Measurements from ENCODE around the gene PRKN. TPM values are rescaled to one million over a fixed set of nuclear protein-coding genes. Genes with fewer than 3 reads are reported as not detected.

Gene PRKN
- total and polyA plus RNA-seq, 2 donors (not counting 3 experiments of a cell fraction or from before 2014, with no cell fraction given), result 0.06 TPM; not detected in 1

- DNase-seq (ENCODE audit: low read depth, low spot score), result no peak
- Histone ChIP-seq H3K4me1 (ENCODE audit: control insufficient read depth, extremely low read depth, insufficient read depth, low read length) (no peaks in the 10 kb centered on the region), H3K9ac (replicated peaks; ENCODE audit: extremely low read depth, insufficient read depth, low read length) (no peak overlapping the region), H3K27ac (ENCODE audit: insufficient read depth, low read depth, low read length) (no peak overlapping the region), H3K36me3 (ENCODE audit: control insufficient read depth in 2 of 2, extremely low read depth in 1 of 2, insufficient read depth in 2 of 2, low read length in 2 of 2) (no peaks in the 10 kb centered on the region), H2AFZ (ENCODE audit: low read depth, low read length) (no peak overlapping the region), H3K9me3 (replicated peaks; ENCODE audit: control insufficient read depth, insufficient read depth, low read length) (no peaks in the 10 kb centered on the region), H3K4me2 (ENCODE audit: insufficient read depth, low read length) (no peak overlapping the region), H3K4me3 (replicated peaks in 1 of 3; ENCODE audit: insufficient read depth in 1 of 3, low read depth in 1 of 3, low read length in 3 of 3) (no peak overlapping the region), H4K20me1 (replicated peaks; ENCODE audit: control insufficient read depth, extremely low read depth, insufficient read depth, low read length) (no peaks in the 10 kb centered on the region), H3K9me1 (replicated peaks; ENCODE audit: control insufficient read depth, extremely low read depth, insufficient read depth, low read length) (no peaks in the 10 kb centered on the region), H3K27me3 (ENCODE audit: control insufficient read depth in 2 of 2, insufficient read depth in 2 of 2, low read length in 2 of 2) (no peaks in the 10 kb centered on the region), H3K79me2 (ENCODE audit: control insufficient read depth, insufficient read depth, low read length) (no peaks in the 10 kb centered on the region)
- ChIA-PET POLR2A (no interaction called here), CTCF (no interaction called here)
- BruUV-seq (replicated peaks), result no TSS peak
- dilution Hi-C loops (cut with MboI; ENCODE audit: extremely low pct_ligation_motif_present, low sequenced_read_pairs) (no loop called here), intact Hi-C loops (cut with micrococcal nuclease) (no loop called here)
- no peak for TF ChIP-seq MYC (IDR thresholded peaks at IDR 0.05; ENCODE audit: low read depth, low read length)
- no peak for TF ChIP-seq MAX (IDR thresholded peaks at IDR 0.05; ENCODE audit: insufficient read depth, insufficient read length)
- TF ChIP-seq FOS (IDR thresholded peaks at IDR 0.05; ENCODE audit: borderline replicate concordance, insufficient read depth, low read length), result no peak
- TF ChIP-seq POLR2A (IDR thresholded peaks at IDR 0.05; ENCODE audit: low read depth, low read length), result no peak
- TF ChIP-seq JUN (IDR thresholded peaks at IDR 0.05; ENCODE audit: borderline replicate concordance, insufficient read depth, insufficient read length, low read depth), result no peak
- no peak for TF ChIP-seq CTCF (IDR thresholded peaks at IDR 0.05; ENCODE audit: extremely low read depth in 1 of 2, insufficient read depth in 1 of 2, low read depth in 1 of 2, low read length in 2 of 2)
- TF ChIP-seq POLR2AphosphoS5 (IDR thresholded peaks at IDR 0.05; ENCODE audit: insufficient read depth, low read depth, low read length), result no peak
- TF ChIP-seq EZH2 (IDR thresholded peaks at IDR 0.05; ENCODE audit: borderline replicate concordance, low read depth, low read length, severe bottlenecking), result no peak
- TF ChIP-seq GATA2 (IDR thresholded peaks at IDR 0.05; ENCODE audit: insufficient read depth, insufficient read length, low read depth, low read length), result no peak
- FAIRE-seq, result no peak
Measured at GRCh38 chr6:162640756-162641155, 86.8 kb downstream of the PRKN start.

Data from endothelial cell of umbilical vein (primary cell).